CD14-positive monocyte (primary cell): ENCODE measurements around the gene LRP1. TPM values are rescaled to one million over a fixed set of nuclear protein-coding genes. Genes with fewer than 3 reads are reported as not detected.
A peak's percentile ranks its signal among the peaks of the same experiment; 100 is the strongest.

Experiments used
- DNase-seq, 3 donors: peaks; one replicate each; pipeline ENCODE4 v3.0.0-alpha.2; 2011 to 2022
- H2AFZ ChIP-seq: 2 replicates; pipeline ENCODE4 v1.6.0; 2012; ENCODE audit warnings: mild to moderate bottlenecking, low read depth, low read length, inconsistent platforms; ENCODE audit not compliant: insufficient read depth, poor library complexity, severe bottlenecking
- H3K27ac ChIP-seq, 2 donors: 1 replicate in 1 of 2; 2 replicates in 1 of 2; pipeline ENCODE4 v1.5.1; 2012 to 2013; ENCODE audit warnings: low read length in 2 of 2, control low read depth in 1 of 2, inconsistent platforms in 1 of 2, low read depth in 1 of 2, mild to moderate bottlenecking in 1 of 2
- H3K27me3 ChIP-seq, 2 donors: one replicate each; pipeline versions ENCODE4 v1.6.0 to v1.6.1; 2011 to 2013; ENCODE audit warnings: low read length in 2 of 2; ENCODE audit not compliant: control insufficient read depth in 2 of 2, insufficient read depth in 2 of 2
- H3K36me3 ChIP-seq, 2 donors: replicated peaks in 1 of 2; 1 replicate in 1 of 2; 2 replicates in 1 of 2; pipeline versions ENCODE4 v1.5.1 to v1.6.1; 2012 to 2013; ENCODE audit warnings: low read length in 2 of 2, control low read depth in 1 of 2, inconsistent platforms in 1 of 2, mild to moderate bottlenecking in 1 of 2; ENCODE audit not compliant: insufficient read depth in 2 of 2, control insufficient read depth in 1 of 2
- H3K4me1 ChIP-seq, 2 donors: 1 replicate in 1 of 2; 2 replicates in 1 of 2; pipeline versions ENCODE4 v1.5.1 to v1.6.1; 2012 to 2013; ENCODE audit warnings: low read length in 2 of 2, control low read depth in 1 of 2, inconsistent platforms in 1 of 2, mild to moderate bottlenecking in 1 of 2, moderate library complexity in 1 of 2; ENCODE audit not compliant: insufficient read depth in 2 of 2, control insufficient read depth in 1 of 2
- H3K4me2 ChIP-seq: replicated peaks from 2 replicates; pipeline ENCODE3; 2012; ENCODE audit warnings: low read length, moderate library complexity, mild to moderate bottlenecking; ENCODE audit not compliant: poor library complexity, severe bottlenecking; ENCODE audit errors: extremely low read depth
- H3K4me3 ChIP-seq, 3 experiments: fragments of 200-600 bp in 1 of 3; sonication (generic) in 1 of 3; replicated peaks in 1 of 3; 1 replicate in 2 of 3; 2 replicates in 1 of 3; pipeline ENCODE4 v1.5.1; 2011 to 2013; ENCODE audit warnings: low read length in 3 of 3, mild to moderate bottlenecking in 3 of 3, control low read depth in 2 of 3, low read depth in 2 of 3, inconsistent platforms in 1 of 3, moderate library complexity in 1 of 3
- H3K79me2 ChIP-seq: 2 replicates; pipeline ENCODE4 v1.6.0; 2012; ENCODE audit warnings: mild to moderate bottlenecking, control low read depth, inconsistent platforms, low read length, moderate library complexity; ENCODE audit not compliant: insufficient read depth
- H3K9ac ChIP-seq: 2 replicates; pipeline ENCODE4 v1.6.0; 2017; ENCODE audit warnings: low read length, mild to moderate bottlenecking; ENCODE audit not compliant: insufficient read depth, poor library complexity, severe bottlenecking
- H3K9me3 ChIP-seq, 2 donors: replicated peaks in 1 of 2; 1 replicate in 1 of 2; 2 replicates in 1 of 2; pipeline versions ENCODE4 v1.5.1 to v1.6.1; 2012 to 2013; ENCODE audit warnings: low read length in 2 of 2, control low read depth in 1 of 2; ENCODE audit not compliant: control insufficient read depth in 1 of 2, insufficient read depth in 1 of 2
- H4K20me1 ChIP-seq: 2 replicates; pipeline ENCODE4 v1.6.0; 2012; ENCODE audit warnings: mild to moderate bottlenecking, low read length, control low read depth, moderate library complexity; ENCODE audit not compliant: insufficient read depth
- H3K27ac Mint-ChIP-seq, 7 donors: one replicate each; pipeline ENCODE4 v1.8.0; 2020; ENCODE audit warnings: mild to moderate bottlenecking in 7 of 7, mixed read lengths in 7 of 7, moderate library complexity in 6 of 7, inconsistent platforms in 2 of 7
- H3K27me3 Mint-ChIP-seq, 3 donors: one replicate each; pipeline ENCODE4 v1.8.0; 2021 to 2022; ENCODE audit warnings: low read depth in 3 of 3, mild to moderate bottlenecking in 3 of 3, mixed read lengths in 3 of 3, moderate library complexity in 3 of 3, inconsistent platforms in 1 of 3
- H3K36me3 Mint-ChIP-seq, 2 donors: one replicate each; pipeline ENCODE4 v1.8.0; 2020; ENCODE audit warnings: mixed read lengths in 2 of 2, inconsistent platforms in 1 of 2, mild to moderate bottlenecking in 1 of 2
- H3K4me1 Mint-ChIP-seq: one replicate; pipeline ENCODE4 v1.8.0; 2020; ENCODE audit warnings: mild to moderate bottlenecking, mixed read lengths
- H3K4me3 Mint-ChIP-seq, 2 donors: one replicate each; pipeline ENCODE4 v1.8.0; 2020; ENCODE audit warnings: mild to moderate bottlenecking in 2 of 2, mixed read lengths in 2 of 2, moderate library complexity in 1 of 2
- H3K9me3 Mint-ChIP-seq, 7 donors: one replicate each; pipeline ENCODE4 v1.8.0; 2020 to 2022; ENCODE audit warnings: mixed read lengths in 7 of 7, mild to moderate bottlenecking in 6 of 7, moderate library complexity in 6 of 7, inconsistent platforms in 2 of 7
- CTCF ChIP-seq: fragments of 200-600 bp; IDR thresholded peaks from one replicate; pipeline ENCODE4 v1.8.0; 2022; ENCODE audit warnings: antibody characterized with exemption, mild to moderate bottlenecking
- WGBS: methylation state at CpG from one replicate; pipeline ENCODE4 v1.1.5; 2013; ENCODE audit warnings: missing lambda C conversion rate; ENCODE audit not compliant: insufficient coverage; 5-methylcytosine and 5-hydroxymethylcytosine counted together
- intact Hi-C, 2 donors: fragments of 100-400 bp; cut with micrococcal nuclease; formaldehyde crosslinking; loops; one replicate each; pipeline versions ENCODE4 v1.15.0 to v1.15.1; 2023
- polyA minus RNA-seq: library from RNA; depleted of rRNA, polyadenylated mRNA; stranded (reverse); fragments of >200 nt; gene quantifications from 2 replicates; pipeline ENCODE4 v1.2.3, GENCODE V29; 2012
- polyA plus RNA-seq, 3 donors: library from polyadenylated mRNA; depleted of rRNA in 1 of 3; unstranded in 2 of 3; stranded (reverse) in 1 of 3; fragments of 300-500 nt in 2 of 3; fragments of >200 nt in 1 of 3; fragmentation: Illumina TruSeq in 2 of 3; gene quantifications; 1 replicate in 2 of 3; 2 replicates in 1 of 3; pipeline ENCODE4 v1.2.3, GENCODE V29; 2012 to 2021
- total RNA-seq, 12 experiments: library from RNA in 1 of 12; stranded (reverse) in 1 of 12; fragments of 120-200 nt in 1 of 12; gene quantifications; one replicate each; pipeline ENCODE4 v1.2.4 and lab custom pipeline; 2013 to 2026; ENCODE audit warnings: mixed read lengths in 6 of 12, inconsistent platforms in 1 of 12

Gene LRP1
- total RNA-seq (2013), result 116 TPM
- polyA plus RNA-seq (100 to 1,000 TPM in 1 of 3 donors, 10 to 100 TPM in 1, 1 to 10 TPM in 1; 5.5 to 246 (median 10.5) TPM), polyA minus RNA-seq (341 and 437 TPM in 2 replicates), total RNA-seq (lab: John Stamatoyannopoulos, UW) (216 to 1,348 (median 532) reads per million in 11 experiments)

GRCh38 chr12:57127726-57128518 is at the start of gene LRP1:
TSS of gene LRP1 (plus strand) at chr12:57128483. CDS start at chr12:57128965, 482 bp downstream.
- Mint-ChIP-seq H3K27me3 (peaks cover 5 to 30% (median 26%) of the 10 kb centered on the region in 3 donors), H3K27ac (peak within 1 kb of the TSS; percentile 90 to 98 (median 94)), H3K4me3 (peak within 1 kb of the TSS; percentile 93 to 95), H3K4me1 (peaks cover 45% of the 10 kb centered on the region), H3K36me3 (peaks cover 25% of the 10 kb centered on the region in 2 donors), H3K9me3 (peaks cover 0 to 8% (median 3%) of the 10 kb centered on the region in 7 donors)
- Histone ChIP-seq H3K9ac (peak within 1 kb of the TSS; percentile 75), H3K27me3 (peaks cover 0 to 16% of the 10 kb centered on the region in 2 donors), H3K27ac (peak within 1 kb of the TSS; percentile 80 to 84), H2AFZ (peak within 1 kb of the TSS; percentile 95), H3K36me3 (peaks cover 4 to 19% of the 10 kb centered on the region in 2 donors), H3K4me2 (peak within 1 kb of the TSS; percentile 100), H3K9me3 (peaks cover 0 to 3% of the 10 kb centered on the region in 2 donors), H3K79me2 (peaks cover 45% of the 10 kb centered on the region), H3K4me3 (peak within 1 kb of the TSS; percentile 82 to 98 (median 92)), H4K20me1 (peaks cover 31% of the 10 kb centered on the region), H3K4me1 (peaks cover 40 to 47% of the 10 kb centered on the region in 2 donors)
- peak; percentile 62 to 75 (median 70) for DNase-seq
- under 1% methylated on average over 39 of the region's 57 CpGs for WGBS
- no peak for TF ChIP-seq CTCF
- intact Hi-C loops, result loop anchor here in 1 of 2 donors (5.0 kb wide), 1 partner anchor 34 kb away; no protein-coding TSS in a partner anchor
